GM23338 (cell line): ENCODE measurements around the gene PDE3A. TPM values are rescaled to one million over a fixed set of nuclear protein-coding genes. Genes with fewer than 3 reads are reported as not detected.

Source experiments
- ATAC-seq: fragments of 200-7000 bp; cut with Tn5 transposase; 3 replicates; pipeline ENCODE4 v1.9.1; 2020
- DNase-seq: peaks from one replicate; pipeline ENCODE4 v3.0.0-alpha.2; 2015; ENCODE audit warnings: low spot score
- H2AFZ ChIP-seq: fragments of 200-600 bp; sonication (generic); 2 replicates; pipeline ENCODE4 v1.8.0; 2016; ENCODE audit warnings: antibody characterized with exemption, mild to moderate bottlenecking, moderate library complexity
- H3F3A ChIP-seq: fragments of 200-600 bp; sonication (generic); replicated peaks from 2 replicates; pipeline ENCODE4 v1.8.0; 2017; ENCODE audit warnings: antibody characterized with exemption, mixed run types, low read depth
- H3K27ac ChIP-seq: fragments of 200-600 bp; sonication (generic); 2 replicates; pipeline ENCODE4 v1.6.1; 2016; ENCODE audit warnings: low read depth
- H3K27me3 ChIP-seq: fragments of 200-600 bp; sonication (generic); 2 replicates; pipeline ENCODE4 v1.8.0; 2016; ENCODE audit warnings: mild to moderate bottlenecking, mixed run types, moderate library complexity; ENCODE audit not compliant: insufficient read depth
- H3K36me3 ChIP-seq: fragments of 200-600 bp; sonication (generic); 2 replicates; pipeline ENCODE4 v1.8.0; 2016; ENCODE audit warnings: mild to moderate bottlenecking; ENCODE audit not compliant: insufficient read depth
- H3K4me1 ChIP-seq: fragments of 200-600 bp; sonication (generic); 2 replicates; pipeline ENCODE4 v1.8.0; 2016; ENCODE audit warnings: mild to moderate bottlenecking, moderate library complexity; ENCODE audit not compliant: insufficient read depth
- H3K4me2 ChIP-seq: fragments of 200-600 bp; sonication (generic); 2 replicates; pipeline ENCODE4 v1.7.1; 2017; ENCODE audit warnings: mixed run types
- H3K4me3 ChIP-seq: fragments of 200-600 bp; sonication (generic); 2 replicates; pipeline ENCODE4 v1.6.1; 2016; ENCODE audit warnings: mixed run types
- H3K79me2 ChIP-seq: fragments of 200-600 bp; sonication (generic); replicated peaks from 2 replicates; pipeline ENCODE4 v1.8.0; 2017; ENCODE audit warnings: mild to moderate bottlenecking; ENCODE audit not compliant: insufficient read depth
- H3K9me2 ChIP-seq: fragments of 200-600 bp; sonication (generic); 2 replicates; pipeline ENCODE4 v1.8.0; 2017; ENCODE audit not compliant: insufficient read depth
- H4K20me1 ChIP-seq: fragments of 200-600 bp; sonication (generic); replicated peaks from 2 replicates; pipeline ENCODE4 v1.8.0; 2017; ENCODE audit warnings: mild to moderate bottlenecking; ENCODE audit not compliant: insufficient read depth
- H3K27ac Mint-ChIP-seq: 2 replicates; pipeline ENCODE4 v1.8.0; 2020; ENCODE audit warnings: inconsistent platforms, mild to moderate bottlenecking, moderate library complexity, mixed read lengths
- H3K27me3 Mint-ChIP-seq: 3 replicates; pipeline ENCODE4 v1.8.0; 2022; ENCODE audit warnings: low read depth, mild to moderate bottlenecking, moderate library complexity, mixed read lengths, inconsistent platforms; ENCODE audit not compliant: insufficient read depth, poor library complexity
- H3K36me3 Mint-ChIP-seq: 3 replicates; pipeline ENCODE4 v1.8.0; 2021; ENCODE audit warnings: low read depth, mild to moderate bottlenecking, inconsistent platforms, moderate library complexity, mixed read lengths
- H3K4me1 Mint-ChIP-seq: 3 replicates; pipeline ENCODE4 v1.8.0; 2020; ENCODE audit warnings: mild to moderate bottlenecking, inconsistent platforms, mixed read lengths
- H3K4me3 Mint-ChIP-seq: 3 replicates; pipeline ENCODE4 v1.8.0; 2021; ENCODE audit warnings: moderate library complexity, mild to moderate bottlenecking, inconsistent platforms, mixed read lengths
- H3K9me3 Mint-ChIP-seq: 3 replicates; pipeline ENCODE4 v1.8.0; 2020; ENCODE audit warnings: moderate library complexity, mild to moderate bottlenecking, inconsistent platforms, mixed read lengths
- CREB1 ChIP-seq: fragments of 250-450 bp; sonication (Bioruptor Pico); IDR thresholded peaks from 2 replicates; pipeline ENCODE4 v1.5.0; 2020; ENCODE audit warnings: low read depth, mild to moderate bottlenecking, moderate library complexity
- EZH2 ChIP-seq: fragments of 200-600 bp; sonication (generic); IDR thresholded peaks from one replicate; pipeline ENCODE4 v1.8.0; 2017; ENCODE audit warnings: antibody characterized with exemption, mild to moderate bottlenecking, low read depth; ENCODE audit not compliant: unreplicated experiment
- EZH2phosphoT487 ChIP-seq: fragments of 200-600 bp; sonication (generic); IDR thresholded peaks from one replicate; pipeline ENCODE4 v1.8.1; 2018; ENCODE audit warnings: antibody characterized with exemption; ENCODE audit not compliant: unreplicated experiment
- JUNB ChIP-seq: IDR thresholded peaks from one replicate; pipeline ENCODE4 v1.6.1; 2016; ENCODE audit warnings: antibody characterized with exemption; ENCODE audit not compliant: unreplicated experiment
- NANOG ChIP-seq: IDR thresholded peaks from 2 replicates; pipeline ENCODE4 v1.6.1; 2016; ENCODE audit warnings: antibody characterized with exemption, borderline replicate concordance
- POLR2AphosphoS5 ChIP-seq: IDR thresholded peaks from 2 replicates; pipeline ENCODE4 v1.6.1; 2016; ENCODE audit warnings: antibody characterized with exemption, low read depth
- REST ChIP-seq: IDR thresholded peaks from one replicate; pipeline ENCODE4 v1.6.1; 2018; ENCODE audit warnings: antibody characterized with exemption; ENCODE audit not compliant: unreplicated experiment
- STAT1 ChIP-seq: IDR thresholded peaks from one replicate; pipeline ENCODE4 v1.6.1; 2016; ENCODE audit warnings: antibody characterized with exemption; ENCODE audit not compliant: unreplicated experiment
- ZNF114 ChIP-seq: fragments of 250-450 bp; sonication (Bioruptor Pico); IDR thresholded peaks from 2 replicates; pipeline ENCODE4 v1.5.0; 2020; ENCODE audit warnings: mild to moderate bottlenecking, moderate library complexity
- ZNF331 ChIP-seq: fragments of 250-450 bp; sonication (Bioruptor Pico); IDR thresholded peaks from 2 replicates; pipeline ENCODE4 v1.5.0; 2020; ENCODE audit warnings: low read depth, mild to moderate bottlenecking, moderate library complexity
- polyA plus RNA-seq: library from polyadenylated mRNA; unstranded; fragments of >200 nt; fragmentation: Nextera tagmentation; extraction: Ambion mirVana; gene quantifications from 2 replicates; pipeline ENCODE4 v1.2.1, GENCODE V29; 2016
- total RNA-seq: library from RNA; depleted of rRNA; stranded (reverse); fragments of >200 nt; shearing (Covaris generic); gene quantifications from 2 replicates; pipeline ENCODE4 v1.2.3, GENCODE V29; 2014
- TF ChIP-seq, protein P1 (sequence below): IDR thresholded peaks from 2 replicates; pipeline ENCODE4 v1.6.1; 2016; ENCODE audit warnings: antibody characterized with exemption
- TF ChIP-seq, protein P2 (sequence below), 2 experiments: fragments of 200-600 bp in 1 of 2; sonication (generic) in 1 of 2; conservative IDR thresholded peaks; 2 replicates each; pipeline versions ENCODE4 v1.5.1 to v1.6.1; 2016 to 2017; ENCODE audit warnings: antibody characterized with exemption in 2 of 2, low read depth in 2 of 2, mild to moderate bottlenecking in 2 of 2, moderate library complexity in 1 of 2
- TF ChIP-seq, protein P3 (sequence below): fragments of 250-450 bp; sonication (Bioruptor Pico); IDR thresholded peaks from 2 replicates; pipeline ENCODE4 v1.5.0; 2020; ENCODE audit warnings: mild to moderate bottlenecking, moderate library complexity

The PDE3A gene
- total and polyA plus RNA-seq, 2 experiments from 2014 or later, result 2.7 to 9.2 TPM

GRCh38 chr12:20458011-20458410 is 89.7 kb downstream of the PDE3A start:
- no peak overlapping the region for H2AFZ ChIP-seq
- no peak for DNase-seq
- no peak overlapping the region for H3K4me3 ChIP-seq
- no peak overlapping the region for H3K4me2 ChIP-seq
- no peaks in the 10 kb centered on the region for H3K36me3 ChIP-seq
- no peaks in the 10 kb centered on the region for H3K36me3 Mint-ChIP-seq
- H3K79me2 ChIP-seq, result no peaks in the 10 kb centered on the region
- H3K27ac ChIP-seq, result no peak overlapping the region
- no peaks in the 10 kb centered on the region for H3K9me2 ChIP-seq
- H3K27me3 Mint-ChIP-seq, result no peaks in the 10 kb centered on the region
- no peaks in the 10 kb centered on the region for H4K20me1 ChIP-seq
- no peaks in the 10 kb centered on the region for H3K27me3 ChIP-seq
- no peaks in the 10 kb centered on the region for H3F3A ChIP-seq
- no peaks in the 10 kb centered on the region for H3K9me3 Mint-ChIP-seq
- H3K4me1 ChIP-seq, result peaks cover 8% of the 10 kb centered on the region; the same call in 1 of the 2 replicates
- peaks cover 9% of the 10 kb centered on the region for H3K4me1 Mint-ChIP-seq
- no peak for TF ChIP-seq EZH2phosphoT487
- TF ChIP-seq, protein P1, sequence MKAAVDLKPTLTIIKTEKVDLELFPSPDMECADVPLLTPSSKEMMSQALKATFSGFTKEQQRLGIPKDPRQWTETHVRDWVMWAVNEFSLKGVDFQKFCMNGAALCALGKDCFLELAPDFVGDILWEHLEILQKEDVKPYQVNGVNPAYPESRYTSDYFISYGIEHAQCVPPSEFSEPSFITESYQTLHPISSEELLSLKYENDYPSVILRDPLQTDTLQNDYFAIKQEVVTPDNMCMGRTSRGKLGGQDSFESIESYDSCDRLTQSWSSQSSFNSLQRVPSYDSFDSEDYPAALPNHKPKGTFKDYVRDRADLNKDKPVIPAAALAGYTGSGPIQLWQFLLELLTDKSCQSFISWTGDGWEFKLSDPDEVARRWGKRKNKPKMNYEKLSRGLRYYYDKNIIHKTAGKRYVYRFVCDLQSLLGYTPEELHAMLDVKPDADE, result no peak
- no peak for TF ChIP-seq REST
- no peak for TF ChIP-seq ZNF331 (CRISPR knock-in tag)
- no peak for TF ChIP-seq JUNB
- no peak for TF ChIP-seq STAT1
- no peak for TF ChIP-seq EZH2
- TF ChIP-seq POLR2AphosphoS5, result no peak
- no peak for TF ChIP-seq CREB1 (CRISPR knock-in tag)
- TF ChIP-seq, protein P2, sequence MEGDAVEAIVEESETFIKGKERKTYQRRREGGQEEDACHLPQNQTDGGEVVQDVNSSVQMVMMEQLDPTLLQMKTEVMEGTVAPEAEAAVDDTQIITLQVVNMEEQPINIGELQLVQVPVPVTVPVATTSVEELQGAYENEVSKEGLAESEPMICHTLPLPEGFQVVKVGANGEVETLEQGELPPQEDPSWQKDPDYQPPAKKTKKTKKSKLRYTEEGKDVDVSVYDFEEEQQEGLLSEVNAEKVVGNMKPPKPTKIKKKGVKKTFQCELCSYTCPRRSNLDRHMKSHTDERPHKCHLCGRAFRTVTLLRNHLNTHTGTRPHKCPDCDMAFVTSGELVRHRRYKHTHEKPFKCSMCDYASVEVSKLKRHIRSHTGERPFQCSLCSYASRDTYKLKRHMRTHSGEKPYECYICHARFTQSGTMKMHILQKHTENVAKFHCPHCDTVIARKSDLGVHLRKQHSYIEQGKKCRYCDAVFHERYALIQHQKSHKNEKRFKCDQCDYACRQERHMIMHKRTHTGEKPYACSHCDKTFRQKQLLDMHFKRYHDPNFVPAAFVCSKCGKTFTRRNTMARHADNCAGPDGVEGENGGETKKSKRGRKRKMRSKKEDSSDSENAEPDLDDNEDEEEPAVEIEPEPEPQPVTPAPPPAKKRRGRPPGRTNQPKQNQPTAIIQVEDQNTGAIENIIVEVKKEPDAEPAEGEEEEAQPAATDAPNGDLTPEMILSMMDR (conservative IDR thresholded peaks at IDR 0.05; ENCODE audit: low read depth in 2 of 2), result no peak
- TF ChIP-seq, protein P3, sequence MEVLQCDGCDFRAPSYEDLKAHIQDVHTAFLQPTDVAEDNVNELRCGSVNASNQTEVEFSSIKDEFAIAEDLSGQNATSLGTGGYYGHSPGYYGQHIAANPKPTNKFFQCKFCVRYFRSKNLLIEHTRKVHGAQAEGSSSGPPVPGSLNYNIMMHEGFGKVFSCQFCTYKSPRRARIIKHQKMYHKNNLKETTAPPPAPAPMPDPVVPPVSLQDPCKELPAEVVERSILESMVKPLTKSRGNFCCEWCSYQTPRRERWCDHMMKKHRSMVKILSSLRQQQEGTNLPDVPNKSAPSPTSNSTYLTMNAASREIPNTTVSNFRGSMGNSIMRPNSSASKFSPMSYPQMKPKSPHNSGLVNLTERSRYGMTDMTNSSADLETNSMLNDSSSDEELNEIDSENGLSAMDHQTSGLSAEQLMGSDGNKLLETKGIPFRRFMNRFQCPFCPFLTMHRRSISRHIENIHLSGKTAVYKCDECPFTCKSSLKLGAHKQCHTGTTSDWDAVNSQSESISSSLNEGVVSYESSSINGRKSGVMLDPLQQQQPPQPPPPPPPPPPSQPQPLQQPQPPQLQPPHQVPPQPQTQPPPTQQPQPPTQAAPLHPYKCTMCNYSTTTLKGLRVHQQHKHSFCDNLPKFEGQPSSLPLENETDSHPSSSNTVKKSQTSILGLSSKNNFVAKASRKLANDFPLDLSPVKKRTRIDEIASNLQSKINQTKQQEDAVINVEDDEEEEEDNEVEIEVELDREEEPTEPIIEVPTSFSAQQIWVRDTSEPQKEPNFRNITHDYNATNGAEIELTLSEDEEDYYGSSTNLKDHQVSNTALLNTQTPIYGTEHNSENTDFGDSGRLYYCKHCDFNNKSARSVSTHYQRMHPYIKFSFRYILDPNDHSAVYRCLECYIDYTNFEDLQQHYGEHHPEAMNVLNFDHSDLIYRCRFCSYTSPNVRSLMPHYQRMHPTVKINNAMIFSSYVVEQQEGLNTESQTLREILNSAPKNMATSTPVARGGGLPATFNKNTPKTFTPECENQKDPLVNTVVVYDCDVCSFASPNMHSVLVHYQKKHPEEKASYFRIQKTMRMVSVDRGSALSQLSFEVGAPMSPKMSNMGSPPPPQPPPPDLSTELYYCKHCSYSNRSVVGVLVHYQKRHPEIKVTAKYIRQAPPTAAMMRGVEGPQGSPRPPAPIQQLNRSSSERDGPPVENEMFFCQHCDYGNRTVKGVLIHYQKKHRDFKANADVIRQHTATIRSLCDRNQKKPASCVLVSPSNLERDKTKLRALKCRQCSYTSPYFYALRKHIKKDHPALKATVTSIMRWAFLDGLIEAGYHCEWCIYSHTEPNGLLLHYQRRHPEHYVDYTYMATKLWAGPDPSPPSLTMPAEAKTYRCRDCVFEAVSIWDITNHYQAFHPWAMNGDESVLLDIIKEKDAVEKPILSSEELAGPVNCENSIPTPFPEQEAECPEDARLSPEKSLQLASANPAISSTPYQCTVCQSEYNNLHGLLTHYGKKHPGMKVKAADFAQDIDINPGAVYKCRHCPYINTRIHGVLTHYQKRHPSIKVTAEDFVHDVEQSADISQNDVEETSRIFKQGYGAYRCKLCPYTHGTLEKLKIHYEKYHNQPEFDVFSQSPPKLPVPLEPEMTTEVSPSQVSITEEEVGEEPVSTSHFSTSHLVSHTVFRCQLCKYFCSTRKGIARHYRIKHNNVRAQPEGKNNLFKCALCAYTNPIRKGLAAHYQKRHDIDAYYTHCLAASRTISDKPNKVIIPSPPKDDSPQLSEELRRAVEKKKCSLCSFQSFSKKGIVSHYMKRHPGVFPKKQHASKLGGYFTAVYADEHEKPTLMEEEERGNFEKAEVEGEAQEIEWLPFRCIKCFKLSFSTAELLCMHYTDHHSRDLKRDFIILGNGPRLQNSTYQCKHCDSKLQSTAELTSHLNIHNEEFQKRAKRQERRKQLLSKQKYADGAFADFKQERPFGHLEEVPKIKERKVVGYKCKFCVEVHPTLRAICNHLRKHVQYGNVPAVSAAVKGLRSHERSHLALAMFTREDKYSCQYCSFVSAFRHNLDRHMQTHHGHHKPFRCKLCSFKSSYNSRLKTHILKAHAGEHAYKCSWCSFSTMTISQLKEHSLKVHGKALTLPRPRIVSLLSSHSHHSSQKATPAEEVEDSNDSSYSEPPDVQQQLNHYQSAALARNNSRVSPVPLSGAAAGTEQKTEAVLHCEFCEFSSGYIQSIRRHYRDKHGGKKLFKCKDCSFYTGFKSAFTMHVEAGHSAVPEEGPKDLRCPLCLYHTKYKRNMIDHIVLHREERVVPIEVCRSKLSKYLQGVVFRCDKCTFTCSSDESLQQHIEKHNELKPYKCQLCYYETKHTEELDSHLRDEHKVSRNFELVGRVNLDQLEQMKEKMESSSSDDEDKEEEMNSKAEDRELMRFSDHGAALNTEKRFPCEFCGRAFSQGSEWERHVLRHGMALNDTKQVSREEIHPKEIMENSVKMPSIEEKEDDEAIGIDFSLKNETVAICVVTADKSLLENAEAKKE (CRISPR knock-in tag), result no peak
- TF ChIP-seq NANOG, result no peak
- no peak for TF ChIP-seq ZNF114 (CRISPR knock-in tag)
- no peak overlapping the region for H3K4me3 Mint-ChIP-seq
- H3K27ac Mint-ChIP-seq, result no peak overlapping the region
- no peak for ATAC-seq
